Measurements from ENCODE around the gene CNEP1R1. TPM values are rescaled to one million over a fixed set of nuclear protein-coding genes. Genes with fewer than 3 reads are reported as not detected.

The CNEP1R1 gene
- total RNA-seq, 1 experiment from 2014 or later = 12.2 TPM

- Histone ChIP-seq H3K4me1 (replicated peaks; ENCODE audit: insufficient read depth) (no peaks in the 10 kb centered on the region), H3K9me2 (ENCODE audit: insufficient read depth) (no peaks in the 10 kb centered on the region), H2AFZ (no peak overlapping the region), H3F3A (ENCODE audit: insufficient read depth, low read depth) (no peaks in the 10 kb centered on the region), H3K4me3 (no peak overlapping the region), H3K36me3 (ENCODE audit: low read depth) (no peaks in the 10 kb centered on the region), H3K27me3 (ENCODE audit: insufficient read depth, low read depth) (peaks cover 43% of the 10 kb centered on the region), H3K4me2 (no peak overlapping the region), H3K27ac (no peak overlapping the region), H3K79me2 (ENCODE audit: low read depth) (no peaks in the 10 kb centered on the region), H4K20me1 (ENCODE audit: insufficient read depth) (no peaks in the 10 kb centered on the region), H3K9me3 (ENCODE audit: insufficient read depth, low read depth) (no peaks in the 10 kb centered on the region; the same call in 1 of the 2 replicates)
- intact Hi-C loops (cut with micrococcal nuclease; ENCODE audit: unreplicated experiment) = no loop called here
- ChIA-PET CTCF (no interaction called here), POLR2A (ENCODE audit: unreplicated experiment) (no interaction called here)
- no peak for TF ChIP-seq CTCF (conservative IDR thresholded peaks at IDR 0.05)
- TF ChIP-seq EZH2 (IDR thresholded peaks at IDR 0.05; ENCODE audit: low read depth) = no peak
- DNase-seq = no peak
- no TSS peak for BruUV-seq (replicated peaks)
These were observed 22.8 kb upstream of the CNEP1R1 start for GRCh38 chr16:50002190-50002589.

GRCh38 chr16:50004239-50004638, 20.8 kb upstream of the CNEP1R1 start:
- Histone ChIP-seq H3K27ac (no peak overlapping the region), H3K36me3 (ENCODE audit: low read depth) (no peaks in the 10 kb centered on the region), H4K20me1 (ENCODE audit: insufficient read depth) (no peaks in the 10 kb centered on the region), H3K4me2 (no peak overlapping the region), H3K4me3 (no peak overlapping the region), H3F3A (ENCODE audit: insufficient read depth, low read depth) (no peaks in the 10 kb centered on the region), H3K79me2 (ENCODE audit: low read depth) (no peaks in the 10 kb centered on the region), H3K27me3 (ENCODE audit: insufficient read depth, low read depth) (peaks cover 24% of the 10 kb centered on the region), H3K9me2 (ENCODE audit: insufficient read depth) (no peaks in the 10 kb centered on the region), H3K4me1 (replicated peaks; ENCODE audit: insufficient read depth) (no peaks in the 10 kb centered on the region), H2AFZ (no peak overlapping the region), H3K9me3 (ENCODE audit: insufficient read depth, low read depth) (no peaks in the 10 kb centered on the region; the same call in 1 of the 2 replicates)
- TF ChIP-seq EZH2 (IDR thresholded peaks at IDR 0.05; ENCODE audit: low read depth) (no peak), CTCF (conservative IDR thresholded peaks at IDR 0.05) (no peak)
- ChIA-PET CTCF (no interaction called here), POLR2A (ENCODE audit: unreplicated experiment) (no interaction called here)
- no TSS peak for BruUV-seq (replicated peaks)
- no peak for DNase-seq
- intact Hi-C loops (cut with micrococcal nuclease; ENCODE audit: unreplicated experiment) = no loop called here

- Histone ChIP-seq H3K79me2 (ENCODE audit: low read depth) (no peaks in the 10 kb centered on the region), H3K4me3 (no peak overlapping the region), H3K4me2 (no peak overlapping the region), H4K20me1 (ENCODE audit: insufficient read depth) (no peaks in the 10 kb centered on the region), H3K27ac (no peak overlapping the region), H3K36me3 (ENCODE audit: low read depth) (no peaks in the 10 kb centered on the region), H2AFZ (no peak overlapping the region), H3K4me1 (replicated peaks; ENCODE audit: insufficient read depth) (no peaks in the 10 kb centered on the region), H3K27me3 (ENCODE audit: insufficient read depth, low read depth) (peaks cover 32% of the 10 kb centered on the region), H3F3A (ENCODE audit: insufficient read depth, low read depth) (no peaks in the 10 kb centered on the region), H3K9me2 (ENCODE audit: insufficient read depth) (no peaks in the 10 kb centered on the region), H3K9me3 (ENCODE audit: insufficient read depth, low read depth) (no peaks in the 10 kb centered on the region; the same call in 1 of the 2 replicates)
- no peak for DNase-seq
- intact Hi-C loops (cut with micrococcal nuclease; ENCODE audit: unreplicated experiment) = no loop called here
- POLR2A ChIA-PET (ENCODE audit: unreplicated experiment) = no interaction called here
- no peak for TF ChIP-seq CTCF (conservative IDR thresholded peaks at IDR 0.05)
- no peak for TF ChIP-seq EZH2 (IDR thresholded peaks at IDR 0.05; ENCODE audit: low read depth)
- no TSS peak for BruUV-seq (replicated peaks)
- CTCF ChIA-PET = no interaction called here
These were observed 18.1 kb upstream of the CNEP1R1 start for GRCh38 chr16:50006964-50007363.
